Measurements from ENCODE around the gene PARVB. TPM values are rescaled to one million over a fixed set of nuclear protein-coding genes. Genes with fewer than 3 reads are reported as not detected.
A peak's percentile ranks its signal among the peaks of the same experiment; 100 is the strongest.

Gene PARVB
- total and polyA plus RNA-seq, 10 of the 15 experiments (the other 5 are each of a cell fraction or from before 2014, with no cell fraction given): 5.2 to 264 (median 76.0) TPM

- TF ChIP-seq CBX5 (IDR thresholded peaks at IDR 0.05; ENCODE audit: low read depth): no peak
- no peak for TF ChIP-seq CHD2 (IDR thresholded peaks at IDR 0.05; ENCODE audit: borderline replicate concordance, low read depth, low read length)
- TF ChIP-seq NFYA (IDR thresholded peaks at IDR 0.05; ENCODE audit: borderline replicate concordance, low read depth, low read length): no peak
- no peak for TF ChIP-seq ETV6 (conservative IDR thresholded peaks at IDR 0.05 in 1 of 2, IDR thresholded peaks at IDR 0.05 in 1 of 2; ENCODE audit: borderline replicate concordance in 1 of 2, low read depth in 1 of 2)
- TF ChIP-seq POLR2A (IDR thresholded peaks at IDR 0.05; ENCODE audit: low read depth, low read length): no peak
- TF ChIP-seq E2F8 (IDR thresholded peaks at IDR 0.05; ENCODE audit: low read depth, partially characterized antibody): no peak
- TF ChIP-seq IRF3 (IDR thresholded peaks at IDR 0.05): no peak
- TF ChIP-seq TARDBP (IDR thresholded peaks at IDR 0.05; ENCODE audit: borderline replicate concordance): no peak
- TF ChIP-seq LARP7 (IDR thresholded peaks at IDR 0.05): no peak
- TF ChIP-seq NKRF (conservative IDR thresholded peaks at IDR 0.05): no peak
- no peak for TF ChIP-seq NR2C1 (IDR thresholded peaks at IDR 0.05)
- TF ChIP-seq MEF2B (IDR thresholded peaks at IDR 0.05; ENCODE audit: partially characterized antibody, poor library complexity, severe bottlenecking): peak; percentile 32
- TF ChIP-seq RUNX3 (IDR thresholded peaks at IDR 0.05; ENCODE audit: low read length): peak; percentile 97
- no peak for TF ChIP-seq CTCF (IDR thresholded peaks at IDR 0.05 in 2 of 3, conservative IDR thresholded peaks at IDR 0.05 in 1 of 3; ENCODE audit: control insufficient read depth in 2 of 3, extremely low read depth in 1 of 3, insufficient read depth in 1 of 3, low read depth in 3 of 3, low read length in 3 of 3)
- no peak for TF ChIP-seq CHD1 (IDR thresholded peaks at IDR 0.05; ENCODE audit: low read depth, low read length)
- no peak for TF ChIP-seq TCF12 (IDR thresholded peaks at IDR 0.05; ENCODE audit: low read depth, low read length)
- 0 out of 2 replicates have a peak, but pooled peaks have one; percentile 10 for TF ChIP-seq BCL11A (IDR thresholded peaks at IDR 0.05; ENCODE audit: low read depth, low read length)
- no peak for TF ChIP-seq FOXK2 (IDR thresholded peaks at IDR 0.05)
- no peak for TF ChIP-seq MTA3 (IDR thresholded peaks at IDR 0.05; ENCODE audit: borderline replicate concordance, low read length)
- TF ChIP-seq CBFB (IDR thresholded peaks at IDR 0.05; ENCODE audit: low read depth): peak; percentile 64
- TF ChIP-seq YBX1 (IDR thresholded peaks at IDR 0.05): no peak
- TF ChIP-seq TBL1XR1 (IDR thresholded peaks at IDR 0.05; ENCODE audit: low read depth, low read length): 0 out of 2 replicates have a peak, but pooled peaks have one; percentile 49
- no peak for TF ChIP-seq USF1 (IDR thresholded peaks at IDR 0.05; ENCODE audit: borderline replicate concordance, extremely low read length, insufficient read depth, low read depth, low read length)
Measured at GRCh38 chr22:44154436-44154942, 130.4 kb downstream of the PARVB start (continued).

Data from GM12878 (cell line).